Pancreas (tissue), 10 donors: Measurements from ENCODE around the gene USP24. TPM values are rescaled to one million over a fixed set of nuclear protein-coding genes. Genes with fewer than 3 reads are reported as not detected.

ENCODE experiments used
- ATAC-seq, 4 donors: fragments of 200-7000 bp; cut with Tn5 transposase; one replicate each; pipeline versions ENCODE4 v1.8.0 to v1.9.1; 2020; ENCODE audit warnings: mild to moderate bottlenecking in 4 of 4, moderate library complexity in 4 of 4
- DNase-seq, 6 donors: peaks; one replicate each; pipeline ENCODE4 v3.0.0-alpha.2; 2020
- FAIRE-seq: peaks from 2 replicates; lab custom pipeline; 2012; peaks lifted over from hg19 to GRCh38; lab: Jason Lieb, UNC
- H3K27ac ChIP-seq, 4 donors: fragments of 200-600 bp; sonication (generic); 1 replicate in 3 of 4; 2 replicates in 1 of 4; pipeline versions ENCODE4 v1.5.0 to v1.8.0; 2020
- H3K27me3 ChIP-seq, 4 donors: fragments of 200-600 bp; one replicate each; pipeline ENCODE4 v1.8.0; 2021
- H3K36me3 ChIP-seq, 3 donors: fragments of 200-600 bp; sonication (generic) in 1 of 3; one replicate each; pipeline versions ENCODE4 v1.5.0 to v1.8.0; 2020 to 2021
- H3K4me1 ChIP-seq, 3 donors: fragments of 200-600 bp; one replicate each; pipeline ENCODE4 v1.8.0; 2021
- H3K4me3 ChIP-seq, 4 donors: fragments of 200-600 bp; sonication (generic) in 2 of 4; one replicate each; pipeline versions ENCODE4 v1.5.0 to v1.8.0; 2020 to 2021
- H3K9me3 ChIP-seq, 4 donors: fragments of 200-600 bp; one replicate each; pipeline ENCODE4 v1.8.0; 2021
- WGBS, 2 donors: extraction: QIAGEN DNeasy Blood & Tissue Kit; methylation state at CpG; one replicate each; pipeline ENCODE4 v1.1.7; 2013; 5-methylcytosine and 5-hydroxymethylcytosine counted together
- intact Hi-C, 3 donors: fragments of 100-400 bp; cut with DNase I; formaldehyde crosslinking; loops; one replicate each; pipeline versions ENCODE4 v1.11.1 to v1.14.2; 2022
- polyA plus RNA-seq, 2 donors: library from polyadenylated mRNA; stranded (reverse); fragments of 200-250 nt; gene quantifications; one replicate each; pipeline ENCODE4 v1.2.3, GENCODE V29; 2013
- total RNA-seq, 6 donors: library from RNA; stranded (reverse); fragmentation: NEBNext Ultra II Directional in 4 of 6; extraction: Animal tissue kit (Norgen Biotek cat#: 25700) in 4 of 6; gene quantifications; one replicate each; pipeline versions ENCODE4 v1.2.1 to v1.2.4, GENCODE V29; 2021 to 2023
- TF ChIP-seq, protein P1 (sequence below), 4 donors: fragments of 200-600 bp; sonication (generic) in 3 of 4; IDR thresholded peaks; one replicate each; pipeline versions ENCODE4 v1.5.0 to v1.8.0; 2021; ENCODE audit warnings: antibody characterized with exemption in 4 of 4
- donor health status: healthy with polysubstance abuse.
- donor health status: DM: no; HTN: no; CAD: no; lungs with moderate emphysema.
- donor health status: DM: no; HTN: no; CAD: no.
- donor health status: control.
- donor health status: control.
- donor health status: Bipolar disorder and iron deficiency.
- donor health status: DM: yes; HTN: yes; CAD: no.
- donor health status: DM: no; HTN: no; CAD: no.
- donor health status: DM: no; HTN: no; CAD: no.
- donor health status: DM: yes; HTN: yes; CAD: no.

The USP24 gene
- total and polyA plus RNA-seq, 8 donors = 7.5 to 26.8 (median 14.5) TPM

DNA sequence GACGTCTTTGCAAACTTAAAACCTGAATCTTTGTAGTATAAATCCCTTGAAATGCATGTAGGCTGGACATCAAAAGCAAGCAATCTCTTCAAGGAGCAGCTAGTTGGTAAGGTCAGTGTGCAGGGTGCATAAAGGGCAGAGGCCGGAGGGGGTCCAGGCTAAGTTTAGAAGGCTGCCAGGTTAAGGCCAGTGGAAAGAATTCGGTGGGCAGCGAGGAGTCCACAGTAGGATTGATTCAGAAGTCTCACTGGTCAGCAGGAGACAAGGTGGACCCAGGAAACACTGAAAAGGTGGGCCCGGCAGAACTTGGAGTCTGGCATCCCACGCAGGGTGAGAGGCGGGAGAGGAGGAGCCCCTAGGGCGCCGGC lies 176.2 kb downstream of the USP24 start:
- intact Hi-C loops = no loop called here
- TF ChIP-seq, protein P1, sequence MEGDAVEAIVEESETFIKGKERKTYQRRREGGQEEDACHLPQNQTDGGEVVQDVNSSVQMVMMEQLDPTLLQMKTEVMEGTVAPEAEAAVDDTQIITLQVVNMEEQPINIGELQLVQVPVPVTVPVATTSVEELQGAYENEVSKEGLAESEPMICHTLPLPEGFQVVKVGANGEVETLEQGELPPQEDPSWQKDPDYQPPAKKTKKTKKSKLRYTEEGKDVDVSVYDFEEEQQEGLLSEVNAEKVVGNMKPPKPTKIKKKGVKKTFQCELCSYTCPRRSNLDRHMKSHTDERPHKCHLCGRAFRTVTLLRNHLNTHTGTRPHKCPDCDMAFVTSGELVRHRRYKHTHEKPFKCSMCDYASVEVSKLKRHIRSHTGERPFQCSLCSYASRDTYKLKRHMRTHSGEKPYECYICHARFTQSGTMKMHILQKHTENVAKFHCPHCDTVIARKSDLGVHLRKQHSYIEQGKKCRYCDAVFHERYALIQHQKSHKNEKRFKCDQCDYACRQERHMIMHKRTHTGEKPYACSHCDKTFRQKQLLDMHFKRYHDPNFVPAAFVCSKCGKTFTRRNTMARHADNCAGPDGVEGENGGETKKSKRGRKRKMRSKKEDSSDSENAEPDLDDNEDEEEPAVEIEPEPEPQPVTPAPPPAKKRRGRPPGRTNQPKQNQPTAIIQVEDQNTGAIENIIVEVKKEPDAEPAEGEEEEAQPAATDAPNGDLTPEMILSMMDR (IDR thresholded peaks at IDR 0.05) = no peak
- Histone ChIP-seq H3K27me3 (peaks cover 0 to 6% (median 0%) of the 10 kb centered on the region in 4 donors), H3K36me3 (no peaks in the 10 kb centered on the region), H3K9me3 (no peaks in the 10 kb centered on the region), H3K4me3 (peak overlapping the region in 3 of 4 donors; percentile 30 to 42 (median 35)), H3K27ac (no peak overlapping the region), H3K4me1 (no peaks in the 10 kb centered on the region)
- 36 to 40% methylated on average over 9 of the region's 9 CpGs for WGBS, 2 donors
- FAIRE-seq (no peak), DNase-seq (no peak), ATAC-seq (no peak)

DNA sequence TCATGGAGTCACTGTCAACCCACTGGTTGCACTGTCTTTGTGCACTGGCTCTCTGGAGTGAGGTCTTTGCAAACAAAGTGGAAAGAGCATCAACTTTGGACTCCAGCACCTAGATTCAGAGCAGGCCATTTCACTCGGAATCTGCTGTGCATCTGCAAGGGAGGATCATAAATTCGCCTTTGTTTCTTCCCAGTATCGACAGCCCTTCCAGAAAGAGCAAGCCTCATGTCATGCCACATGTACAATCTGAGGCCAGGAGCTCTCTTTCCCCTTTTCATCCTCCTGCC lies 176.7 kb downstream of the USP24 start:
- Histone ChIP-seq H3K27me3 (peaks cover 0 to 6% (median 0%) of the 10 kb centered on the region in 4 donors), H3K9me3 (no peaks in the 10 kb centered on the region), H3K27ac (no peak overlapping the region), H3K4me3 (no peak overlapping the region), H3K36me3 (no peaks in the 10 kb centered on the region), H3K4me1 (no peaks in the 10 kb centered on the region)
- ATAC-seq (no peak), FAIRE-seq (no peak), DNase-seq (no peak)
- TF ChIP-seq, protein P1 (IDR thresholded peaks at IDR 0.05) = no peak
- 88 to 96% methylated on average over 3 of the region's 3 CpGs for WGBS, 2 donors
- intact Hi-C loops = no loop called here

- intact Hi-C loops = no loop called here
- Histone ChIP-seq H3K9me3 (no peaks in the 10 kb centered on the region), H3K27me3 (peaks cover 0 to 6% (median 0%) of the 10 kb centered on the region in 4 donors), H3K4me3 (no peak overlapping the region), H3K27ac (no peak overlapping the region), H3K36me3 (no peaks in the 10 kb centered on the region), H3K4me1 (no peaks in the 10 kb centered on the region)
- DNase-seq (no peak), FAIRE-seq (no peak), ATAC-seq (no peak)
- whole genome bisulfite sequencing, 2 donors = 82 to 92% methylated on average over 8 of the region's 8 CpGs
- TF ChIP-seq, protein P1 (IDR thresholded peaks at IDR 0.05) = no peak
Observed at GRCh38 chr1:55037733-55038551, 177.2 kb downstream of the USP24 start.

GRCh38 chr1:55035904-55036303 lies 179.3 kb downstream of the USP24 start:
- FAIRE-seq (no peak), DNase-seq (no peak), ATAC-seq (no peak)
- TF ChIP-seq, protein P1 (IDR thresholded peaks at IDR 0.05) = no peak
- Histone ChIP-seq H3K4me1 (no peaks in the 10 kb centered on the region), H3K4me3 (no peak overlapping the region), H3K36me3 (no peaks in the 10 kb centered on the region), H3K9me3 (no peaks in the 10 kb centered on the region), H3K27ac (no peak overlapping the region), H3K27me3 (peaks cover 0 to 6% (median 0%) of the 10 kb centered on the region in 4 donors)
- WGBS, 2 donors = 66 to 79% methylated on average over 4 of the region's 4 CpGs
- intact Hi-C loops = no loop called here

GRCh38 chr1:55034476-55035133 lies 180.6 kb downstream of the USP24 start:
- 73 to 93% methylated on average over 6 of the region's 6 CpGs for WGBS, 2 donors
- FAIRE-seq = no peak

More at GRCh38 chr1:55034476-55035133, 180.6 kb downstream of the USP24 start:
- Histone ChIP-seq H3K9me3 (no peaks in the 10 kb centered on the region), H3K4me1 (no peaks in the 10 kb centered on the region), H3K4me3 (no peak overlapping the region), H3K27me3 (peaks cover 0 to 6% (median 0%) of the 10 kb centered on the region in 4 donors), H3K36me3 (no peaks in the 10 kb centered on the region), H3K27ac (no peak overlapping the region)
- TF ChIP-seq, protein P1 (IDR thresholded peaks at IDR 0.05) = no peak
- ATAC-seq = no peak
- intact Hi-C loops = no loop called here
- DNase-seq = peak in 1 of 6 donors; percentile 18
